MCF 10A (cell line): ENCODE data around the gene MAT2B. TPM values are rescaled to one million over a fixed set of nuclear protein-coding genes. Genes with fewer than 3 reads are reported as not detected.

Experiments used
- BruUV-seq: library from RNA; stranded (reverse); fragments of 400-500 nt; replicated peaks from 2 replicates; lab custom pipeline; 2021; lab: Mats Ljungman, UMichigan
- CTCF ChIA-PET: fragments of 300-600 bp; sonication (Branson Sonifier 250); formaldehyde crosslinking; extraction: SDS; loops from one replicate; lab custom pipeline; 2021; ENCODE audit warnings: antibody characterized with exemption, inconsistent platforms; lab: Yijun Ruan, JAX
- POLR2A ChIA-PET: fragments of 300-600, 350-650 bp; sonication (Branson Sonifier 250); formaldehyde crosslinking; extraction: SDS; loops from one replicate; lab custom pipeline; 2020; ENCODE audit warnings: antibody characterized with exemption, inconsistent platforms; lab: Yijun Ruan, JAX
- DNase-seq: peaks from one replicate; pipeline ENCODE4 v3.0.0-alpha.2; 2018; ENCODE audit not compliant: unreplicated experiment
- H3K27ac Mint-ChIP-seq: one replicate; pipeline ENCODE4 v1.8.0; 2022; ENCODE audit warnings: mild to moderate bottlenecking, low read depth, mixed read lengths; ENCODE audit not compliant: unreplicated experiment
- H3K27me3 Mint-ChIP-seq: one replicate; pipeline ENCODE4 v1.8.0; 2022; ENCODE audit warnings: mixed read lengths; ENCODE audit not compliant: insufficient read depth, unreplicated experiment
- H3K36me3 Mint-ChIP-seq: one replicate; pipeline ENCODE4 v1.8.0; 2022; ENCODE audit warnings: mild to moderate bottlenecking, moderate library complexity, mixed read lengths; ENCODE audit not compliant: insufficient read depth, unreplicated experiment
- H3K4me1 Mint-ChIP-seq: one replicate; pipeline ENCODE4 v1.8.0; 2022; ENCODE audit warnings: mixed read lengths; ENCODE audit not compliant: insufficient read depth, unreplicated experiment
- H3K4me3 Mint-ChIP-seq: one replicate; pipeline ENCODE4 v1.8.0; 2022; ENCODE audit warnings: mild to moderate bottlenecking, moderate library complexity, mixed read lengths; ENCODE audit not compliant: unreplicated experiment
- H3K9me3 Mint-ChIP-seq: one replicate; pipeline ENCODE4 v1.8.0; 2022; ENCODE audit warnings: mixed read lengths; ENCODE audit not compliant: unreplicated experiment
- intact Hi-C: fragments of 100-400 bp; cut with micrococcal nuclease; formaldehyde crosslinking; loops from 2 replicates; pipeline ENCODE4 v1.14.1; 2022
- total RNA-seq: library from RNA; stranded (reverse); gene quantifications from 2 replicates; pipeline ENCODE4 v1.2.3, GENCODE V29; 2022
- TF ChIP-seq, protein P1 (sequence below): fragments of 200-600 bp; IDR thresholded peaks from one replicate; pipeline ENCODE4 v1.8.0; 2022; ENCODE audit warnings: antibody characterized with exemption, mild to moderate bottlenecking; ENCODE audit not compliant: unreplicated experiment

MAT2B gene
- total RNA-seq, 1 experiment from 2014 or later: 70.9 TPM

GRCh38 chr5:163565931-163566608 is 60.7 kb downstream of the MAT2B start:
- intact Hi-C loops: loop anchor here (2.0 kb wide), 2 partner anchors 909 to 1643 kb away; no protein-coding TSS in a partner anchor
- peak; percentile 30 for DNase-seq
- H3K27ac Mint-ChIP-seq: no peak overlapping the region
- CTCF ChIA-PET: interaction anchor here (0.5 to 6.1 kb wide), 22 partner anchors 17 to 1942 kb away, joined by 3 to 86 read pairs (median 3); no protein-coding TSS in a partner anchor
- TF ChIP-seq, protein P1, sequence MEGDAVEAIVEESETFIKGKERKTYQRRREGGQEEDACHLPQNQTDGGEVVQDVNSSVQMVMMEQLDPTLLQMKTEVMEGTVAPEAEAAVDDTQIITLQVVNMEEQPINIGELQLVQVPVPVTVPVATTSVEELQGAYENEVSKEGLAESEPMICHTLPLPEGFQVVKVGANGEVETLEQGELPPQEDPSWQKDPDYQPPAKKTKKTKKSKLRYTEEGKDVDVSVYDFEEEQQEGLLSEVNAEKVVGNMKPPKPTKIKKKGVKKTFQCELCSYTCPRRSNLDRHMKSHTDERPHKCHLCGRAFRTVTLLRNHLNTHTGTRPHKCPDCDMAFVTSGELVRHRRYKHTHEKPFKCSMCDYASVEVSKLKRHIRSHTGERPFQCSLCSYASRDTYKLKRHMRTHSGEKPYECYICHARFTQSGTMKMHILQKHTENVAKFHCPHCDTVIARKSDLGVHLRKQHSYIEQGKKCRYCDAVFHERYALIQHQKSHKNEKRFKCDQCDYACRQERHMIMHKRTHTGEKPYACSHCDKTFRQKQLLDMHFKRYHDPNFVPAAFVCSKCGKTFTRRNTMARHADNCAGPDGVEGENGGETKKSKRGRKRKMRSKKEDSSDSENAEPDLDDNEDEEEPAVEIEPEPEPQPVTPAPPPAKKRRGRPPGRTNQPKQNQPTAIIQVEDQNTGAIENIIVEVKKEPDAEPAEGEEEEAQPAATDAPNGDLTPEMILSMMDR: no peak
- H3K9me3 Mint-ChIP-seq: no peaks in the 10 kb centered on the region
- H3K4me3 Mint-ChIP-seq: peak overlapping the region; percentile 59
- H3K27me3 Mint-ChIP-seq: no peaks in the 10 kb centered on the region
- POLR2A ChIA-PET: interaction anchor here (0.6 to 1.3 kb wide), 4 partner anchors 63 to 937 kb away, joined by 3 to 4 read pairs (median 3); no protein-coding TSS in a partner anchor
- H3K4me1 Mint-ChIP-seq: peaks cover 51% of the 10 kb centered on the region
- H3K36me3 Mint-ChIP-seq: no peaks in the 10 kb centered on the region
- BruUV-seq: no TSS peak

DNA sequence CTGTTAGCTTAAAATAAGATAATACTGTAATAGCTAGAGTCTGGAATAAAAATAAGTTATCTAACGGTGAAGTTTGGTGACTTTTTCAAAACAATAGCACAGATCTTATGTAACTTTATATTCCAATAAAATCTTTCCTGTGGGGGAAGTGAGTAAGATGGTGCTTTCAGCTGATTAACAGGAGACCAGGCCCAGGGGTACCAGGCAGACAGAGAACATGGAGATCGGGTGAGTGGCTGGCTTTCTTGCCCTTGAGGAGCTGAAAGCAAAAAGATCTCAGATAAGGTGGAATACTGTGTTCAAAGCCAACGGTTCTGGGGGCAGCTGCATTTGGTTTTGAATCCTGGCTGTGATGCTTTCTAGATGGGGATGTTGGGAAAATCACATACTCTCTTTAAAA is 61.3 kb downstream of the MAT2B start:
- H3K4me3 Mint-ChIP-seq: no peak overlapping the region
- TF ChIP-seq, protein P1: no peak
- CTCF ChIA-PET: interaction anchor here (0.5 to 6.1 kb wide), 12 partner anchors 17 to 937 kb away, joined by 3 to 86 read pairs (median 4); no protein-coding TSS in a partner anchor
- H3K4me1 Mint-ChIP-seq: peaks cover 56% of the 10 kb centered on the region
- no peak overlapping the region for H3K27ac Mint-ChIP-seq
- no TSS peak for BruUV-seq
- intact Hi-C loops: no loop called here
- POLR2A ChIA-PET: no interaction called here
- DNase-seq: no peak
- H3K27me3 Mint-ChIP-seq: no peaks in the 10 kb centered on the region
- no peaks in the 10 kb centered on the region for H3K9me3 Mint-ChIP-seq
- no peaks in the 10 kb centered on the region for H3K36me3 Mint-ChIP-seq

GRCh38 chr5:163567811-163568210 is 62.4 kb downstream of the MAT2B start:
- intact Hi-C loops: no loop called here
- BruUV-seq: no TSS peak
- ChIA-PET POLR2A (interaction anchor here (0.8 to 0.9 kb wide), 2 partner anchors 13 to 552 kb away, joined by 3 read pairs; no protein-coding TSS in a partner anchor), CTCF (interaction anchor here (0.6 to 6.1 kb wide), 12 partner anchors 71 to 1225 kb away, joined by 3 to 86 read pairs (median 4); no protein-coding TSS in a partner anchor)
- Mint-ChIP-seq H3K27me3 (no peaks in the 10 kb centered on the region), H3K27ac (peak overlapping the region; percentile 3), H3K4me3 (no peak overlapping the region), H3K4me1 (peaks cover 68% of the 10 kb centered on the region), H3K9me3 (no peaks in the 10 kb centered on the region), H3K36me3 (no peaks in the 10 kb centered on the region)
- DNase-seq: no peak
- TF ChIP-seq, protein P1: no peak

Other genes with a start within 250 kb of the MAT2B start
- 169 and 196 TPM in 2 replicates for gene CCNG1, start 68.0 kb upstream of the MAT2B start, total RNA-seq
- 57.8 and 68.0 TPM in 2 replicates for gene NUDCD2, start 45.5 kb upstream of the MAT2B start, total RNA-seq
- gene HMMR, start 45.0 kb upstream of the MAT2B start, total RNA-seq: 29.3 and 43.5 TPM in 2 replicates